Right lobe of liver (tissue), 4 donors: ENCODE measurements around the gene RGS3.

Experiments used
- CTCF ChIP-seq, 4 donors: fragments of 200-600 bp in 3 of 4; fragments of 450-650 bp in 1 of 4; IDR thresholded peaks; one replicate each; pipeline versions ENCODE4 v1.5.1 to v1.8.0; 2016 to 2022; ENCODE audit warnings: antibody characterized with exemption in 4 of 4, mild to moderate bottlenecking in 2 of 4
- POLR2A ChIP-seq: fragments of 450-650 bp; IDR thresholded peaks from one replicate; pipeline ENCODE4 v1.6.1; 2017; ENCODE audit warnings: antibody characterized with exemption, mild to moderate bottlenecking
- donor health status: DM: no; HTN: no; CAD: no.
- donor health status: DM: no; HTN: no; CAD: no.
- donor health status: DM: no; HTN: yes; CAD: no.

- TF ChIP-seq CTCF (IDR thresholded peaks at IDR 0.05), result no peak
- TF ChIP-seq POLR2A, result no peak
These were observed 135.4 kb downstream of the RGS3 start for GRCh38 chr9:113598883-113599282.
